HG03095 (cell line): ENCODE data around the gene CLDN24.

Experiments
- ATAC-seq: cut with Tn5 transposase; IDR thresholded peaks from one replicate; pipeline ENCODE4 v1.9.1; 2021; ENCODE audit warnings: moderate library complexity; ENCODE audit not compliant: unreplicated experiment

CLDN24 gene

GRCh38 chr4:183322326-183322725 is at the start of gene CLDN24:
Gene CLDN24 (minus strand): TSS chr4:183322426. CDS start chr4:183322426, 0 bp downstream.
- no peak for ATAC-seq

GRCh38 chr4:183370786-183371185 is 48.6 kb upstream of the CLDN24 start:
- ATAC-seq: no peak

- no peak for ATAC-seq
Measured at GRCh38 chr4:183369073-183369472, 46.8 kb upstream of the CLDN24 start.

- no peak for ATAC-seq
Measured at GRCh38 chr4:183366206-183366835, 44.1 kb upstream of the CLDN24 start.

- no peak for ATAC-seq
Measured at GRCh38 chr4:183364025-183364424, 41.8 kb upstream of the CLDN24 start.

- ATAC-seq: no peak
Measured at GRCh38 chr4:183362916-183363542, 40.8 kb upstream of the CLDN24 start.

GRCh38 chr4:183362036-183362435 is 39.8 kb upstream of the CLDN24 start:
- no peak for ATAC-seq

- no peak for ATAC-seq
Measured at GRCh38 chr4:183360161-183360919, 38.1 kb upstream of the CLDN24 start.

- ATAC-seq: no peak
Measured at GRCh38 chr4:183358215-183358755, 36.1 kb upstream of the CLDN24 start.

GRCh38 chr4:183356931-183357675 is 34.9 kb upstream of the CLDN24 start:
- ATAC-seq: no peak

- no peak for ATAC-seq
Measured at GRCh38 chr4:183356173-183356830, 34.1 kb upstream of the CLDN24 start.

GRCh38 chr4:183355405-183355804 is 33.2 kb upstream of the CLDN24 start:
- ATAC-seq: no peak

- no peak for ATAC-seq
Measured at GRCh38 chr4:183354219-183354618, 32.0 kb upstream of the CLDN24 start.

GRCh38 chr4:183353557-183353956 is 31.3 kb upstream of the CLDN24 start:
- no peak for ATAC-seq

GRCh38 chr4:183352546-183352945 is 30.3 kb upstream of the CLDN24 start:
- no peak for ATAC-seq

GRCh38 chr4:183350317-183351071 is 28.3 kb upstream of the CLDN24 start:
- ATAC-seq: no peak

- no peak for ATAC-seq
Measured at GRCh38 chr4:183349673-183350072, 27.4 kb upstream of the CLDN24 start.

- ATAC-seq: no peak
Measured at GRCh38 chr4:183348706-183349659, 26.8 kb upstream of the CLDN24 start.

GRCh38 chr4:183348136-183348535 is 25.9 kb upstream of the CLDN24 start:
- no peak for ATAC-seq
